K562 (cell line): ENCODE results near the gene AP1M2. TPM values are rescaled to one million over a fixed set of nuclear protein-coding genes. Genes with fewer than 3 reads are reported as not detected.

Experiments used
- ATF1 ChIP-seq, 2 experiments: fragments of 450-650 bp in 1 of 2; IDR thresholded peaks; 2 replicates each; pipeline ENCODE4 v1.6.1; 2016; ENCODE audit warnings: missing compliant biosample characterization in 1 of 2, missing genetic modification characterization in 1 of 2
- CCNT2 ChIP-seq: IDR thresholded peaks from 2 replicates; pipeline ENCODE4 v1.6.1; 2011; ENCODE audit warnings: borderline replicate concordance, low read depth, mild to moderate bottlenecking, moderate library complexity, mixed read lengths, low read length; ENCODE audit not compliant: insufficient read length; ENCODE audit errors: extremely low read depth
- E2F8 ChIP-seq: fragments of 450-650 bp; IDR thresholded peaks from 2 replicates; pipeline ENCODE4 v1.7.1; 2018; ENCODE audit warnings: mild to moderate bottlenecking, low read depth; ENCODE audit not compliant: partially characterized antibody
- EGR1 ChIP-seq: fragments of 450-650 bp; conservative IDR thresholded peaks from 2 replicates; pipeline ENCODE4 v1.6.1; 2017; ENCODE audit warnings: mild to moderate bottlenecking
- ELF4 ChIP-seq: fragments of 450-650 bp; formaldehyde crosslinking; IDR thresholded peaks from 2 replicates; pipeline ENCODE4 v1.4.0; 2022; ENCODE audit warnings: missing genetic modification characterization
- FOXA1 ChIP-seq: fragments of 450-650 bp; IDR thresholded peaks from 2 replicates; pipeline ENCODE4 v1.6.1; 2016; ENCODE audit warnings: mild to moderate bottlenecking, borderline replicate concordance
- GATA2 ChIP-seq: sonication (generic); formaldehyde crosslinking; IDR thresholded peaks from 2 replicates; pipeline ENCODE4 v1.4.0; 2020; ENCODE audit warnings: mild to moderate bottlenecking, missing genetic modification reagents
- GATAD2B ChIP-seq: fragments of 450-650 bp; IDR thresholded peaks from 2 replicates; pipeline ENCODE4 v1.6.1; 2017; ENCODE audit warnings: mild to moderate bottlenecking, borderline replicate concordance
- HDAC3 ChIP-seq: fragments of 450-650 bp; IDR thresholded peaks from 2 replicates; pipeline ENCODE4 v1.6.1; 2018; ENCODE audit warnings: borderline replicate concordance, mild to moderate bottlenecking, moderate library complexity; ENCODE audit not compliant: partially characterized antibody
- HDAC8 ChIP-seq: fragments of 450-650 bp; IDR thresholded peaks from 2 replicates; pipeline ENCODE4 v1.6.1; 2016; ENCODE audit warnings: mild to moderate bottlenecking, missing genetic modification characterization, moderate library complexity, missing compliant biosample characterization
- HMG20B ChIP-seq: fragments of 250-450 bp; sonication (Bioruptor Pico); IDR thresholded peaks from 2 replicates; pipeline ENCODE4 v1.5.0; 2021; ENCODE audit warnings: mild to moderate bottlenecking
- HSF4 ChIP-seq: fragments of 250-450 bp; sonication (Bioruptor Pico); IDR thresholded peaks from 2 replicates; pipeline ENCODE4 v2.1.2; 2022; ENCODE audit warnings: mild to moderate bottlenecking, moderate library complexity, borderline replicate concordance
- NRF1 ChIP-seq, 2 experiments: fragments of 450-650 bp; IDR thresholded peaks in 1 of 2; conservative IDR thresholded peaks in 1 of 2; 2 replicates each; pipeline ENCODE4 v1.6.1; 2014; ENCODE audit warnings: mild to moderate bottlenecking in 2 of 2
- POLR2B ChIP-seq: fragments of 450-650 bp; IDR thresholded peaks from 2 replicates; pipeline ENCODE4 v1.6.1; 2018; ENCODE audit warnings: low read depth; ENCODE audit not compliant: partially characterized antibody
- SMARCC2 ChIP-seq: fragments of 450-650 bp; IDR thresholded peaks from 2 replicates; pipeline ENCODE4 v1.6.1; 2017; ENCODE audit warnings: antibody characterized with exemption, moderate library complexity, mild to moderate bottlenecking, low read depth
- U2AF2 ChIP-seq: fragments of 200-400 bp; formaldehyde crosslinking; optimal IDR thresholded peaks from 2 replicates; pipeline ENCODE3; 2017; ENCODE audit warnings: low read depth, mild to moderate bottlenecking, low read length
- YBX1 ChIP-seq: fragments of 450-650 bp; IDR thresholded peaks from 2 replicates; pipeline ENCODE4 v1.7.1; 2016; ENCODE audit warnings: mild to moderate bottlenecking
- YY1 ChIP-seq, 3 experiments: IDR thresholded peaks; 2 replicates each; pipeline ENCODE4 v1.6.1; 2011; ENCODE audit warnings: low read length in 2 of 3, mild to moderate bottlenecking in 2 of 3, moderate library complexity in 2 of 3, borderline replicate concordance in 1 of 3, control low read depth in 1 of 3, low read depth in 1 of 3; ENCODE audit not compliant: insufficient read depth in 3 of 3, insufficient replicate concordance in 2 of 3, control insufficient read depth in 1 of 3, insufficient read length in 1 of 3; ENCODE audit errors: extremely low read depth in 1 of 3
- ZBED1 ChIP-seq: IDR thresholded peaks from 2 replicates; pipeline ENCODE4 v1.6.1; 2014
- ZNF23 ChIP-seq: fragments of 250-450 bp; sonication (Bioruptor Pico); IDR thresholded peaks from 2 replicates; pipeline ENCODE4 v1.4.0; 2020; ENCODE audit warnings: mild to moderate bottlenecking
- ZNF512 ChIP-seq: IDR thresholded peaks from 2 replicates; pipeline ENCODE4 v1.6.1; 2016; ENCODE audit warnings: missing genetic modification characterization, missing compliant biosample characterization
- ZNF589 ChIP-seq: fragments of 200-800 bp; sonication (Bioruptor generic); IDR thresholded peaks from 2 replicates; pipeline ENCODE4 v1.6.1; 2016; ENCODE audit warnings: low read depth, missing genetic modification characterization, missing compliant biosample characterization
- polyA plus RNA-seq, 8 experiments: library from polyadenylated mRNA; depleted of rRNA in 4 of 8; stranded (reverse) in 5 of 8; unstranded in 3 of 8; fragments of >200 nt; fragmentation: Nextera tagmentation in 2 of 8; fragmentation: Illumina TruSeq in 1 of 8; extraction: Ambion mirVana in 2 of 8; extraction: Trizol in 1 of 8; gene quantifications; 2 replicates each; pipeline versions ENCODE4 v1.2.1 to v1.2.3, GENCODE V29; 2011 to 2014; ENCODE audit warnings: inconsistent platforms in 1 of 8, missing spikeins in 1 of 8
- total RNA-seq, 7 experiments: library from RNA; depleted of rRNA in 6 of 7; stranded (reverse); fragments of >200 nt in 6 of 7; fragmentation: Illumina TruSeq in 2 of 7; extraction: Trizol in 2 of 7; gene quantifications; 2 replicates each; pipeline versions ENCODE4 v1.2.1 to v1.2.3, GENCODE V29; 2011 to 2021; ENCODE audit warnings: low replicate concordance in 1 of 7
- TF ChIP-seq, protein P1 (sequence below): sonication (generic); formaldehyde crosslinking; IDR thresholded peaks from 2 replicates; pipeline ENCODE4 v1.8.1; 2023; ENCODE audit warnings: mild to moderate bottlenecking, missing genetic modification reagents, moderate library complexity

The AP1M2 gene
- total and polyA plus RNA-seq, 9 of the 15 experiments (the other 6 are each of a cell fraction or from before 2014, with no cell fraction given), result 0.33 to 1.4 (median 0.89) TPM; not detected in 1

DNA sequence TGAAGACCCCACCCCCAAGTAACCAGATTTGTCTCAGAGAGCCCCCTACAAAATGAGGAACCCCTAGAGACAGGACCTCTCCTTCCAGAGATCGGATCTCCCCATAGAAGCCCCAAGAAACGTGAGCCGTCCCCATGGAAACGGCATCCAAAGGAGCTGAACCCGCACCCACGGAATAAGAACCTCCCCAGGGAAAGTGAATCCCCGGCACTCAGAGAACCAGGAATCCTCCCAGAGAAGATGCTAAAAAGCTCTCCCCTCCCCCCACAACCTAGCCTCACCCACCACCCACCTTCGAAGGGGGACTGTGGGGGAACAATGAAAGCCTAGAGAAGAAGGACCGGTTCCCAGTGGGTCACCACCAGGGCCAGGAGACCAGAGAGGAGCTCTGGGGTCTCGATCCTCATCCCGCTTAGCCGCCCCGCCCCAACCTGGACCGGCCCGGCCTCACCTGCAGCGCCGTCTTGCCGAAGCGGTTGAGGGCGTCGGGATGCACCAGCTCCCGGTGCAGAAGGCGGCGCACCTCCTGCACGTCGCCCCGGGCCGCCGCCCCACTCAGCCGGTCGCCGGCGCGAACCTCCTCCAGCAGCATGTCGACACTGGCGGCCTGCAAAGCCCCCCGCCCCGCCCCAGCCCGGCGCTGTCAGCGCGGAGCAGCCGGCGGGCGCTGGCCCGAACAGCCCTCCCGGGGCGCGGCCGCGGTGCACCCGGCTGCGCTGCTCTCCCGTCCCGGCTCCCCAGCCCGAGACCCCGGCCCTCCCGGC lies 18.9 kb downstream of the AP1M2 start (continued):
- TF ChIP-seq, protein P1, sequence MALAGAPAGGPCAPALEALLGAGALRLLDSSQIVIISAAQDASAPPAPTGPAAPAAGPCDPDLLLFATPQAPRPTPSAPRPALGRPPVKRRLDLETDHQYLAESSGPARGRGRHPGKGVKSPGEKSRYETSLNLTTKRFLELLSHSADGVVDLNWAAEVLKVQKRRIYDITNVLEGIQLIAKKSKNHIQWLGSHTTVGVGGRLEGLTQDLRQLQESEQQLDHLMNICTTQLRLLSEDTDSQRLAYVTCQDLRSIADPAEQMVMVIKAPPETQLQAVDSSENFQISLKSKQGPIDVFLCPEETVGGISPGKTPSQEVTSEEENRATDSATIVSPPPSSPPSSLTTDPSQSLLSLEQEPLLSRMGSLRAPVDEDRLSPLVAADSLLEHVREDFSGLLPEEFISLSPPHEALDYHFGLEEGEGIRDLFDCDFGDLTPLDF (CRISPR knock-in tag), result no peak
- TF ChIP-seq FOXA1 (no peak), YY1 (IDR thresholded peaks at IDR 0.05; ENCODE audit: borderline replicate concordance in 1 of 3, control insufficient read depth in 1 of 3, extremely low read depth in 1 of 3, insufficient read depth in 3 of 3, insufficient read length in 1 of 3, insufficient replicate concordance in 2 of 3, low read depth in 1 of 3, low read length in 2 of 3) (peak in 1 of 3 experiments; percentile 33), HDAC3 (no peak), U2AF2 (no peak), NRF1 (conservative IDR thresholded peaks at IDR 0.05 in 1 of 2, IDR thresholded peaks at IDR 0.05 in 1 of 2) (no peak), YBX1 (no peak), EGR1 (0 out of 2 replicates have a peak, but pooled peaks have one; percentile 19), CCNT2 (no peak), ZNF23 (CRISPR knock-in tag) (no peak), HMG20B (CRISPR knock-in tag) (no peak), SMARCC2 (no peak), ZNF512 (tag) (no peak), GATA2 (CRISPR knock-in tag) (no peak), ATF1 (CRISPR knock-in tag; IDR thresholded peaks at IDR 0.05) (0 out of 2 replicates have a peak, but pooled peaks have one; percentile 13), ATF1 (tag; IDR thresholded peaks at IDR 0.05) (no peak), HDAC8 (tag) (no peak), HSF4 (CRISPR knock-in tag) (no peak), POLR2B (no peak), ZBED1 (no peak), E2F8 (no peak), ZNF589 (no peak), ELF4 (CRISPR knock-in tag) (no peak), GATAD2B (peak; percentile 91)
